A172 (cell line): ENCODE results near the gene DNAI7. TPM values are rescaled to one million over a fixed set of nuclear protein-coding genes. Genes with fewer than 3 reads are reported as not detected.
A peak's percentile ranks its signal among the peaks of the same experiment; 100 is the strongest.

Experiments used
- DNase-seq: peaks from one replicate; pipeline ENCODE4 v3.0.0-alpha.2; 2015; ENCODE audit warnings: low spot score
- total RNA-seq: library from RNA; depleted of rRNA; stranded (reverse); fragments of >200 nt; shearing (Covaris generic); gene quantifications from 2 replicates; pipeline ENCODE4 v1.2.3, GENCODE V29; 2014; rRNA removed

The DNAI7 gene
- total RNA-seq, 1 experiment from 2014 or later: 0.38 TPM

GRCh38 chr12:25101092-25101445, 93.9 kb downstream of the DNAI7 start:
- no peak for DNase-seq

DNA sequence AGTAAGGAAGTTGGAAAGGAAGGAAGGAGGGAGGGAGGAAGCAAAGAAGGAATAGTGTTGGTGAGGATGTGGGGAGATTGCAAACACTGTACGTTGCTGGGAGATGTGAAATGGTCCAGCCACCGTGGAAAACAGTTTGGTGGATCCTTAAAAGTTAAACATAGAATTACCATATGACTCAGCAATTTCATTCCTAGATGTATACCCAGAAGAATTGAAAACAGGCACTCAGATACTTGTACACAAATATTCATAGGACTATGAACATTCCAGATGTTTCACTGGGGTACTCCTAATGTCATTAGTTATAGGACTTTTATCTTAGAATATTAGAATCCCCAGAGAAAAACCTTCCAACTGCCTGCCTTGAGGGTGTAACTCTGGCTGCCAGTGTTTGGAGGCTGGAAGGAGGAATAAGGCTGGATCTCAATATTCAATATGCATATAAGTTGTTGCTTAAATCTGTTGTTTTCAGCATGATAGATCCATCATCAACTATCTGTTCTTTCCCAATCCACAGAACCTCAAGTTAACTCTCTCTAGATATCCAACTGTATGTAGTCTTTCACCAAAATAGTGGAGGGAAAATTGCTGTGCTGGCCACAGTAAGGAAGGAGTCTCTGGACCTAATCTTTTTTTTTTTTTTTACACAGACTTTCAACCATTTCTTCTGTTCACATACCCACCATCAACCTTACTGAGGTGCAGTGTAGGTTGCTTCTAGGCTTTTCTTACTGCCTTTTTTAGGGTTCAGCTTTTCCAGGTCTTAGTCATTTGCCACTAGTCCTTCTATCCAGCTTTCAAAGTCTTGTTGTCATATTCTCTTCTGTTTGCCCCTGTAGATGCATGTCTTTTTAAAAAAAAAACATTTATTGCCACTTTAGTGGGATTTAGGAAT, 94.5 kb downstream of the DNAI7 start:
- DNase-seq: no peak

DNA sequence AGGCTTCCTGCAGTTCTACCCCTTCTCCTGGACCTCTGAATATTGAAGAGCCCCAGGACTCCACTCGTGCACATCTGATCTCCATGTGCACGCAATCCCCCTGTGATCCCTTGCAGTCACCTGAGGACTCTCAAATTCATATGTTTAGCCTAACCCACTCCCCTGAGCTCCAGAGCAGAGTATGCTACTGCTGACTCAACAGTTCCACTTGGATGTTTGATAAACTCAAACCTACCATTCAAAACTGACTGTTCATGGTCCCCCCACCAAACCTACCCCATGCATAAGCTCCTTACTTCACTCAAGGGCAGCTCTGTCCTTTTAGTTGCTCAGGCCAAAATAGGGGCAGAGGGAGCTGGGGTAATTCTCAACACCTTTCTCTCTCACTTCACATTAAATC, 96.0 kb downstream of the DNAI7 start:
- DNase-seq: no peak

- peak; percentile 55 for DNase-seq
These were observed 105.2 kb downstream of the DNAI7 start for GRCh38 chr12:25089738-25090137.

DNA sequence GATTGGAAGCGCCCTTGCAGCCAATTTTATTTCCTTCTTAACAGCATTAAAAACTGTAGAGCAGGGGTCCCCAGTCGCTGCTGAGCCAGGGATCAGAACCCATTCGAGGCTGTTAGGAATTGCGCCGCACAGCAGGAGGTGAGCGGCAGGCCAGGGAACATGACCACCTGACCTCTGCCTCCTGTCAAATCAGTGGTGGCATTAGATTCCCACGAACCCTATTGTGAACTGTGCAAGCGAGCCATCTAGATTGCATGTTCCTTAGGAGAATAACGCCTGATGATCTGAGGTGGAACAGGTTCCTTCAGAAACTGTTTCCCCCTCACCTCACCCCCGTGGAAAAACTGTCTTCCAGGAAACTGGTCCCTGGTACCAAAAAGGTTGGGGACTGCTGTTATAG, 107.4 kb downstream of the DNAI7 start:
- no peak for DNase-seq

DNA sequence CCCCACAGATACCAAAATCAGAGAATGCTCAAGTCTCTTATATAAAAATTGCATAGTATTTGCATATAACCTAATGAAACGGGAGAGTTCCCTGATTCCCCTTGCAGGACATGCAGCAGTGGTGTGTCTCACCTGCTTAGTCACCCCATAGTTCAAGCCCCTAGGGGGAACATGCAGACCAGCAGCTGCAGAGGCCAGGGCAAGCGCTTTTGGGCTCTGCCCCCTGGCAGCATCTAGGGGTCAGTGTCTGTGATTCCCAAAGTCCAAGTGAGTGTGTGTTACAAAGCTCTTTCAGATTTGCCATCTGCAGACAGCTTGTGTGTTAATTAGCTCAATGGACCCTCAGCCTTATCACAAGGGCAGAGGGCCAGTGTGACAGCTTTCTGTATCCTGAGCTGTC, 110.1 kb downstream of the DNAI7 start:
- no peak for DNase-seq

DNA sequence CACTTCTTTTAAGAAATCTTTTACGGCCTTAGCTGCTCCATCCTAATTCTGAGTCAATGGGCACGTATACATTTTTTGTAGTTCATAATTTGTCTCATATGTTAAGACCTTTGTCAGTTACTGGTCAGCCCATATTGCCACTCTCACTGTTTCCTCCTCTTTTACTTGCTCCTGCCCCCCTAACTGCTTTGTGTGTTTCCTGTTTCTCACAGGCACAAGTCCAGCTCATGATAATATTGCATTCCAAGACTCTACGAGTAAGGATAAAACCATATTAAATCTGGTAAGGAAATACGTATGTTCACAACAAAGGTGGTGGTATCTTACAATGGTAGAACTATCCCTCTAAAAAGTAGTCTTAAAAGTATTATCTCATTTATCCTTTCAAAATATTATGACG, 111.7 kb downstream of the DNAI7 start:
- no peak for DNase-seq

- no peak for DNase-seq
These were observed 112.3 kb downstream of the DNAI7 start for GRCh38 chr12:25082628-25083027.

GRCh38 chr12:25079393-25079792, 115.6 kb downstream of the DNAI7 start:
- no peak for DNase-seq

GRCh38 chr12:25074954-25075353, 120.0 kb downstream of the DNAI7 start:
- no peak for DNase-seq

- no peak for DNase-seq
These were observed 120.8 kb downstream of the DNAI7 start for GRCh38 chr12:25074113-25074512.

DNA sequence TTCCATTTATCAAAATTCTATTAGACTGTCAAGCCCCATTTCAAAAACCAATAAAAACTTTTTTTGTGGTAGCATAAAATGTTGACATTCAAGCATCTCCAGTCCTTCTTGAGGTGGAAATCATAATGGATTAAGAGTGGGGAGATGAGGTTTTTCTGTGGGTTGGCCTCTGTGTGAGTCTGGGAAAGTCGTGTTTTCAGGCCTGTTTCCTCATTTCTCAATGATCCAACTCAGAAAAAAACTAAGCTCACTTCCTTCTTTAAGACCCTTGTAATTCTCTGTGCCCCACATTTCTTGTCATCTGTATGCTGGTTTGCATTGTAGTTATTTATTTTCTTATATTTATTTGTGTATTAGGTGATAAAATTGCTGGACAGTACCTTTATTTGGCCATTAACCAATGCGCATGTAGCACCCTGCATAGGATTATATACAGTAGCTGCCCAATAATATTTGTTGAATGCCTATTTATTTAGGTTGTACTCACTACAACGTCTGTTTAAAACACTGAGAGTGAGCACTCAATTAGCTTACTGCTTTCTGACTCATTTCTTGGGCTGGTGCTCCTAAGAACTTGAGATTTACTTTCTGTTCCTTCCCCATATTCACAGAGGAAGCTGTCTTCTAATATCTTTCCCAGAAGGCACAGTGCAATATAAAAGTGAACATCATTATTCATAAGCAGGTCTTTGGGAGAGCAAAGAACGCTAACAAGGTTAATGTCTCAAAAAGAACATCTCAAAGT, 121.9 kb downstream of the DNAI7 start:
- no peak for DNase-seq

DNA sequence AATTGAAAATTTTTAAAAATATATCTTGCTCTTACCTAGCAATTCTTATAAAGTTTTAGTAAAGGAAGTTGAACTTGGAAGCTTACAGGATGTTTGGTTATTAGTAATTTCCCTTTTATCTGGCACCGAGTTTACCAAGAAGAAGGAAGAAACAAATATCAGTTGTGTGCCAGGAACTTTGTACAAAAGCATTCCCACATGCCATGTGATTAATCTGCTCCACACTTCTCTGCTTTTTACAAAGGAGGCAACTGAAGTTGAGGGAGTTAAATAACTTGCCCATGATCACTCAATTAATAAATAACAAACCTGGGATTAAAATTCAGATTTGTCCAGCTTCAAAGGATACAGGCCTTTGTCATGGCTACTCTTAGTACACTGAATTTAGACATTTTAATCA, 123.6 kb downstream of the DNAI7 start:
- no peak for DNase-seq

GRCh38 chr12:25069224-25069623, 125.7 kb downstream of the DNAI7 start:
- DNase-seq: no peak

GRCh38 chr12:25065035-25065434, 129.9 kb downstream of the DNAI7 start:
- DNase-seq: no peak

GRCh38 chr12:25063873-25064628, 130.9 kb downstream of the DNAI7 start:
- DNase-seq: no peak

GRCh38 chr12:25058658-25059058, 136.3 kb downstream of the DNAI7 start:
- DNase-seq: no peak

Other genes starting within 250 kb of the DNAI7 start
- 15.8 and 32.8 TPM in 2 replicates for gene BCAT1, start 246.1 kb downstream of the DNAI7 start, total RNA-seq
- 35.6 and 36.7 TPM in 2 replicates for gene ETFRF1, start 77 bp upstream of the DNAI7 start, total RNA-seq
- gene KRAS, start 55.8 kb upstream of the DNAI7 start, total RNA-seq: 16.9 and 17.1 TPM in 2 replicates